HG03575 (cell line): ENCODE data around the gene CREG2.
"Not testable (repeated sequence)": the region's sequence is repeated elsewhere in the genome, so short reads cannot be mapped to it uniquely, and the experiment has no call there.

Experiments used
- ATAC-seq: cut with Tn5 transposase; IDR thresholded peaks from one replicate; pipeline ENCODE4 v1.9.1; 2021; ENCODE audit not compliant: unreplicated experiment, insufficient number of reproducible peaks, low FRiP score; ENCODE audit errors: extremely low read depth

Gene CREG2

GRCh38 chr2:101329026-101329425 lies 58.3 kb downstream of the CREG2 start:
- ATAC-seq, result no peak

DNA sequence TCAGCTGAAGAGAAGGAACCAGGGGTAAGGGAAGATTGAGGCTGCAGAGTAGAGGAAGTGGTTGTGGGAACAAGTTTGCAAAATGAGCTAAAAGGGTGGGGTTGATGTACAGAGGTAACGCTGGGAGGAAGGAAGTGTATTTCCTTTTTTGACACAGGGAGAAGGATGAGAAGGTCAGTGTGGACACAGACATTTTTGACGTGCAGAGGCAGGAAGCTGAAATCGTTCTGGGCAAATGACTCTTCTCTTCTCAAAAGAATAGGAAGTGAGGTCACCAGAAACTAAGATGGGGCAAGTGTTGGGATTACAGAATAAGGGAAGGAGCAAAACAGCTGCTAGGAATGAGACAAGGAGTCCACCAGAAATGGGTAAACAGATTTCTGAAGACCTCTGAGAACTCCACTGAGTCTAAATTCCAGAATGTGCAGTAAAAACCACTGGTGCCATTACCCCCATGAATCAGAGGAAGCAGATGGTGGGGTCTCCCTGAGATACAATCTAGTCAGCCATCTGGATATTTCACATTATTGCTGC lies 58.8 kb downstream of the CREG2 start:
- ATAC-seq, result no peak

DNA sequence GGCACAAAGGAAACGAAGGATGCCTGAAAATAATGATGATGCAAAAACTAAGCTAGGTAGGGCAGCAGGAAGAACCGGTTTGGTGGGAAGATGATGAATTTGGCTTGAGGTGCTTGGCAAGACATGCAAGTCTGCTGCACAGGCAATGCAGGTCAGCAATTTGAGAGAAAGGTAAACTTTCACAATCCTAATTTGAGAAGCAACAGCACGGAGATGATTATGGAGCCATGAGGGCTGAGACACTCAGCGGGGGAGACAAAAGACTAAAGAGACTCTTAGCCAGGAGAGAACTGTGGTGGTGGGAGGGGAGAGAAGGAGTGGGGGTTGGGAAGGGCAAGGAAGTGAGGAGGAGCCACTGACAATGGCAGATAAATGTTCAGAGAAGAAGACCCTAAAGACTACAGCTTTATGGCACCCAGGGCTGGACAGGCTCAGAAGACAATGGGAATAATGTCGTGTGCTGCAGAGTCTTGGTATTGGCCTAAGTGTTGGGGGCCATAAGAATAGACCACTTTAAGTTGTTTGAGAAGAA lies 59.4 kb downstream of the CREG2 start:
- no peak for ATAC-seq

- ATAC-seq, result no peak
Observed at GRCh38 chr2:101325425-101325824, 61.9 kb downstream of the CREG2 start.

- not testable (repeated sequence) for ATAC-seq
Observed at GRCh38 chr2:101316568-101316967, 70.7 kb downstream of the CREG2 start.

DNA sequence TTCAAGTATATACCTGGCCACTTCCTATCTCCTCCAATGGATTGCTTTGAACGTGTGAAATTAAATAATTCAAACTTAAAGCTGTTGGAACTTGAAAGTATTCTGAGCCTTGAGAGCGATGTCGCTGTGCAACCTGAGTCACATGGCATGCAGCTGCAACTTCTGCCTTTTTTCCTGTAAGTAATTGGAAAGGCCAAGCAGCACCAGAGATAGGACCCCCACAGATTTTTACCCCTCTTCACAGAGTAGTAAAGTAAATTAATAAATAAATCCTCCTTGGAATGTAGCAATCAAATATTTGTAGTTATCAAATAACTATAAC lies 75.6 kb downstream of the CREG2 start:
- no peak for ATAC-seq

GRCh38 chr2:101310834-101311695 lies 76.2 kb downstream of the CREG2 start:
- ATAC-seq, result no peak

DNA sequence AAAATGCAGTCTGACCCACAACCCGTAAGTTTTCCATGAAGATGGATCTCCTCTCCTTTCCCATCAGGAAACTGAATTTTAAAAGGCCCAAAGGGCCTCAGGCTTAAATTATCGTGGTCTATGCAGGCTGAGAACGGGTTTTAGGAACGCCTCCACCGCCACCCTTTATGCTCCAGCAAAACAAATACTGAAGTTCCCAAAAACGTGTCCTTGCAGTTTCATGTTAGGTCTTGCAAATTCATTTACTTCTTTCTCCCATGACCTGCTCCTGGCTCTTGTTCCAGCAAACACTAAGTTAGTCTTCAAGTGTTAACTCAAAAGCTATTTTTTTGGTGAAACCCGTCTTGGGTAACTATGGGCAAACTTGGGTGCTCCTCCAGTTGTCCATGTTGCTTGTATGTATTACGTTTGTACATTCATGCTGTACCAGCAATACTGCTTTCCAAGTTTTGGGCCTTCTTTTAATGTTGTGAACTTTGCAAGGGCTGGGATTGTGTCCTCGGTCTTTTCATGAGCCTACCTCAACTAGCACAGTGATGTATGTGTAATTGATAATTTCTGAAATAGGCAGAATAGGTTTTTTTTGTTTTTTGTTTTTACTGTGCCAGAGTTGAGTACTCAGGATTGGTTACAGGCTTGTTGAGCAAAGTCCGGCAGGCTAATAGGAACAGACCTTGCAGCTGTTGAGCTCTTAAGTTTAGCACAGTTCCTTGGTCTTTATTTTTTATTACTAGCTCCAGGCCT lies 77.0 kb downstream of the CREG2 start:
- no peak for ATAC-seq

DNA sequence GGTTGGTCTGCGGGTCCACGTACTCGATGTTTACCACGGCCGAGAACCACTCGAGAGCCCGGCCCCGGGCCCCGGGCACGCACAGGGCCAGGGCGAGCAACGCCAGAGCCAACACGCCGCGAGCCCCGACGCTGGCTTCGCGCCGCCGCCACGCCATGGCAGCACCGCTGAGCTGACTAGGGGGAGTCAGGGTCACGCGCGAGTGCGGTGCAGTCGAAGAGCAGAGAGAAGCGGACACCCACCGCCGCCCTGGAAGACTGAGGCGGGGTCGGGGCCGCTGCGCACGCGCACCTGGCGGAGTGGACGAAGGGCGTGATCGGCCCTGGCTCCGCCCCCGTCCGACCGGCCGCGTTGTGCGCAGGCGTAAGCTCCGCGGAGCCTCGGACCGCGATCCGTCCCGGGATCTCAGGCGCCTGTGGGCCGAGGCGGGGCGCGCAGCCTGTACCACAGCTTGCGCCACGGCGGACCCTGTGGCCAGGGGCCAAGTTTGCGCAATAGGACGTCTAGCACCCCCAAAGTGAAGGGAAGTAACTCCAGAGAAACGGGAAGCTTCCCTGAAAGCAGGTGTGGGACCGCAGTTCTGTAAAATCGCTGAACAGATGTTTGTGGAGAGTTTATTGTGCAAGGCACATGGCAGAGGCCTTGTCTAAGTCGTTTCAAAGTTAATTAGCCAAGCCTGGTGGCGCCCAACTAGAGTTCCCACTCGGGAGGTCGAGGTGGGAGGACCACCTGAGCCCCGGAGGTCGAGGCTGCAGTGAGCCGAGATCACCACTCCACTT lies 78.7 kb downstream of the CREG2 start, which contains the start of gene RNF149:
RNF149 (minus strand) TSS at position 270 of the 779 bp plus-strand sequence; CDS start at position 157, 113 bp downstream.
- ATAC-seq, result no peak

DNA sequence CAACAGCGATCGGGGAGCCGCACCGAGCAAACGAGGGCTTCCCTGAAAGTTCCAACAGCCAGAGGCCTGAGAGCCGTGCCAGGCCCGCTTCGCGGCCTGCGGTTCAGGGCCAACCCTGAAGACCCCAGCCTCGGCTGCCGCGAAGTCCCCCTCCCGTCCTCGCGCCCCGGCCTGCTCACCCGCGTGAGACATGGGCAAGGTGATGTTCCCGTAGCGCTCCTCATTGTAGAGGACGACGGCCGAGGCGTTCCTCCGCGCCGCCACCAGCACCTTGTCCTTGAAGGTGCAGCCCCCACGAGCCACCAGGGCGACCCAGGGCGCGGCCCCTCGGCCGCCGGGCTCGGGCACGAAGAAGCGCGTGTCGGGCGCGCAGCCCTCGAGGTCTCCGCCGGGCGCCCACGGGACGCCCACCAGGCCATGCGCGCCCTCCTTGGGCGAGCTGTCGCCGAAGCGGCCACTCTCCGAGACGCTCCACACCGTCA lies 79.3 kb downstream of the CREG2 start:
- no peak for ATAC-seq

GRCh38 chr2:101307503-101307902 lies 79.8 kb downstream of the CREG2 start:
- no peak for ATAC-seq

DNA sequence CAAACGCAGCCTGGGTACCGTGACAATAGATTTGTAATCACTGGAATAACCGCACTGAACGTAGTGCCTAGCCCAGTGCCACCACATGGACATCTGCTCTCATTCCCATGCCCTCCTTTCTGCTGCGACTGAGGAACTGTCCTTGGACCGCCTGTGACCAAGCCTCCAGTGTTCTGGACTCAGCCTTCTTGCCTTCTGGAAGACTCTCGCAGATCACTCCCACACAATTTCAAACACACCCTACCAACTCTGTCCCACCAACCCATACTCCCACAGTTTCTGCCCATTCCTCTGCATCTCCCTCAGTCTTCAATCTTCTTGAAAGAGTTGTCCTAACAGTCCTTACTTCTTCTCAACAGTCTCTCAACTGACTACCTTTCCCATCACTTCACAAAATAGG lies 80.9 kb downstream of the CREG2 start:
- ATAC-seq, result no peak

- ATAC-seq, result no peak
Observed at GRCh38 chr2:101305492-101306078, 81.7 kb downstream of the CREG2 start.

DNA sequence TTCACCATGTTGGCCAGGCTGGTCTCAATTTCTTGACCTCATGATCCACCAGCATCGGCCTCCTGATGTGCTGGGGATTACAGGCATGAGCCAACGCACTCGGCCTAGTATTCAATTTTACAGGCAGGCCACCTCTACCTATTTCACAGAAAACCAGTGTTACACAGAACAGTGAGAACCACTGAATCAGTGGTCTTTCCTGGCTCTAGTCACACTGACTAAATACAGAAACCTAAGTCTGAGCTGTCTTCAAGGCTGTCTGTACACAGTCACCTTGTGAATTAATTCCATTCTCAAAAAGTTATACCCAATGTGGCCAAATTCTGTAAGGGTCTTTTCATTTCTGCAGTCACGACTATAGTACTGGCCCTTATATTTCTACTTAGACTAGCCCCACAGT lies 82.3 kb downstream of the CREG2 start:
- no peak for ATAC-seq

DNA sequence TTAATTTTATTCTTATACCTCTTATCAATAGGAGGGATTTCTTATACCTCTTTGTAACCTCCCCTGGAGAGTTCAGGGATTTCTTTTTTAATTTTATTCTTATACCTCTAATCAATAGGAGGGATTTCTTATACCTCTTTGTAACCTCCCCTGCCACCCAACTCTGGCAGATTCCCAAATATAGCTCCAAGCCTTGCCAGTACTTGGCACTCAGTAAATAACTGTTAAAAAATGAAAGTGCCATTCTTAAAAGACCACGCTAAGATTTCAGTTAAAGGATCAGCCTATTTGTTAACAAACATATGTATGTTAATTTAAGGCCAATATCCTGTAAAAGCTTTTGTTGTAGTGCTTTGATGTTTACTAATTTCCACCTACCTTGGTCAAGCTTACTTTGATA lies 83.6 kb downstream of the CREG2 start:
- ATAC-seq, result no peak

DNA sequence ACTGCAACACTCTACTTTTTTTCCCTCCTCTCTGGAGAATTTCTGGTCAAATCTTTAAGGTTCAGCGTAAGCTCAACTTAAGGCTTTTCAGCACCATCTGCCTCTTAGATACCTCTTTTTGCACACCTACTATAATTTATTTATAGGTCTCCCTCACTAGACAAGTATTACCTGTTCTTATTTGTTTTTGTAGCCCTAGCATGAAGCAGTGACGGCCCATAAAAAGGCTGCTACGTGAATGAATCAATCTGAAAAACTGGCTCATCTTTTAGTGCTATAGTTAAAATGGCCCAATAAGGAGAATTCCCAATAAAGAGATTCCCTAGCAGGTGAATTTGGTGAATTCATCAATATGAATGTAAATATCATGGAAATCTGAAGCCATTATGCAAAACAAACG lies 85.3 kb downstream of the CREG2 start:
- no peak for ATAC-seq

- ATAC-seq, result no peak
Observed at GRCh38 chr2:101300836-101301235, 86.5 kb downstream of the CREG2 start.

GRCh38 chr2:101300164-101300563 lies 87.1 kb downstream of the CREG2 start:
- no peak for ATAC-seq

GRCh38 chr2:101299604-101300003 lies 87.7 kb downstream of the CREG2 start:
- no peak for ATAC-seq
